Suprapubic skin (tissue), 4 donors: Measurements from ENCODE around the gene CTCFL. TPM values are rescaled to one million over a fixed set of nuclear protein-coding genes. Genes with fewer than 3 reads are reported as not detected.

Experiments
- DNase-seq, 2 donors: peaks; one replicate each; pipeline ENCODE4 v3.0.0-alpha.2; 2019; ENCODE audit warnings: low spot score in 2 of 2
- H3K27ac ChIP-seq: fragments of 200-600 bp; sonication (generic); one replicate; pipeline ENCODE4 v1.5.1; 2019
- H3K27me3 ChIP-seq: fragments of 200-600 bp; sonication (generic); one replicate; pipeline ENCODE4 v1.5.1; 2019
- H3K36me3 ChIP-seq: fragments of 200-600 bp; sonication (generic); one replicate; pipeline ENCODE4 v1.5.1; 2019
- H3K4me1 ChIP-seq: fragments of 200-600 bp; sonication (generic); one replicate; pipeline ENCODE4 v1.5.1; 2019
- H3K4me3 ChIP-seq: fragments of 200-600 bp; sonication (generic); one replicate; pipeline ENCODE4 v1.5.1; 2019; ENCODE audit warnings: mild to moderate bottlenecking
- H3K9me3 ChIP-seq: fragments of 200-600 bp; sonication (generic); one replicate; pipeline ENCODE4 v1.5.1; 2019
- CTCF ChIP-seq, 2 donors: fragments of 200-600 bp in 1 of 2; fragments of 450-650 bp in 1 of 2; sonication (generic) in 1 of 2; IDR thresholded peaks; one replicate each; pipeline ENCODE4 v1.5.1; 2016 to 2019; ENCODE audit warnings: antibody characterized with exemption in 2 of 2, mild to moderate bottlenecking in 1 of 2, moderate library complexity in 1 of 2
- EP300 ChIP-seq: sonication (generic); formaldehyde crosslinking; IDR thresholded peaks from one replicate; pipeline ENCODE4 v1.6.1; 2017; ENCODE audit warnings: antibody characterized with exemption
- POLR2A ChIP-seq, 2 donors: fragments of 450-650 bp; IDR thresholded peaks; one replicate each; pipeline ENCODE4 v1.6.1; 2017; ENCODE audit warnings: antibody characterized with exemption in 2 of 2, mild to moderate bottlenecking in 2 of 2, moderate library complexity in 2 of 2
- POLR2AphosphoS5 ChIP-seq, 3 donors: sonication (generic); formaldehyde crosslinking; IDR thresholded peaks; one replicate each; pipeline ENCODE4 v1.6.1; 2017; ENCODE audit warnings: antibody characterized with exemption in 3 of 3
- WGBS: methylation state at CpG from one replicate; pipeline ENCODE4 v1.1.5; 2018; 5-methylcytosine and 5-hydroxymethylcytosine counted together
- total RNA-seq, 4 donors: library from RNA; depleted of rRNA; stranded (reverse); fragments of >200 nt; gene quantifications; one replicate each; pipeline ENCODE4 v1.1.0, GENCODE V29; 2016

The CTCFL gene
- total RNA-seq, 4 donors from 2014 or later: not detected

GRCh38 chr20:57468523-57469417 lies 56.2 kb downstream of the CTCFL start:
- WGBS: 76% methylated on average over 18 of the region's 18 CpGs
- TF ChIP-seq POLR2AphosphoS5 (IDR thresholded peaks at IDR 0.05) (no peak), CTCF (IDR thresholded peaks at IDR 0.05) (no peak), EP300 (no peak), POLR2A (IDR thresholded peaks at IDR 0.05) (no peak)

GRCh38 chr20:57467742-57468141 lies 57.2 kb downstream of the CTCFL start:
- H3K27me3 ChIP-seq: peaks cover 51% of the 10 kb centered on the region
- no peaks in the 10 kb centered on the region for H3K36me3 ChIP-seq
- no peaks in the 10 kb centered on the region for H3K9me3 ChIP-seq
- H3K4me1 ChIP-seq: no peaks in the 10 kb centered on the region
- H3K27ac ChIP-seq: no peak overlapping the region
- WGBS: 48% methylated on average over 6 of the region's 6 CpGs
- TF ChIP-seq CTCF (IDR thresholded peaks at IDR 0.05): no peak
- no peak for TF ChIP-seq POLR2A (IDR thresholded peaks at IDR 0.05)
- TF ChIP-seq EP300: no peak
- no peak for TF ChIP-seq POLR2AphosphoS5 (IDR thresholded peaks at IDR 0.05)
- DNase-seq: no peak
- no peak overlapping the region for H3K4me3 ChIP-seq

More at GRCh38 chr20:57468523-57469417, 56.2 kb downstream of the CTCFL start:
- Histone ChIP-seq H3K4me1 (peaks cover 5% of the 10 kb centered on the region), H3K27ac (no peak overlapping the region), H3K9me3 (no peaks in the 10 kb centered on the region), H3K4me3 (no peak overlapping the region), H3K27me3 (peaks cover 52% of the 10 kb centered on the region), H3K36me3 (no peaks in the 10 kb centered on the region)
- DNase-seq: no peak

- WGBS: 60% methylated on average over 4 of the region's 4 CpGs
- Histone ChIP-seq H3K27ac (no peak overlapping the region), H3K36me3 (no peaks in the 10 kb centered on the region), H3K4me3 (no peak overlapping the region), H3K4me1 (no peaks in the 10 kb centered on the region), H3K9me3 (no peaks in the 10 kb centered on the region), H3K27me3 (peaks cover 45% of the 10 kb centered on the region)
- DNase-seq: no peak
- no peak for TF ChIP-seq POLR2A (IDR thresholded peaks at IDR 0.05)
- no peak for TF ChIP-seq POLR2AphosphoS5 (IDR thresholded peaks at IDR 0.05)
- TF ChIP-seq EP300: no peak
- no peak for TF ChIP-seq CTCF (IDR thresholded peaks at IDR 0.05)
These were observed 59.0 kb downstream of the CTCFL start for GRCh38 chr20:57465943-57466342.

- peaks cover 40% of the 10 kb centered on the region for H3K27me3 ChIP-seq
- no peak overlapping the region for H3K27ac ChIP-seq
- WGBS: 95% methylated on average over 8 of the region's 8 CpGs
- no peak overlapping the region for H3K4me3 ChIP-seq
- no peaks in the 10 kb centered on the region for H3K4me1 ChIP-seq
- no peaks in the 10 kb centered on the region for H3K9me3 ChIP-seq
- no peaks in the 10 kb centered on the region for H3K36me3 ChIP-seq
- DNase-seq: no peak
- TF ChIP-seq POLR2A (IDR thresholded peaks at IDR 0.05): no peak
- no peak for TF ChIP-seq EP300
- TF ChIP-seq CTCF (IDR thresholded peaks at IDR 0.05): no peak
- no peak for TF ChIP-seq POLR2AphosphoS5 (IDR thresholded peaks at IDR 0.05)
These were observed 59.5 kb downstream of the CTCFL start for GRCh38 chr20:57465486-57465885.

GRCh38 chr20:57464642-57465211 lies 60.2 kb downstream of the CTCFL start:
- TF ChIP-seq POLR2A (IDR thresholded peaks at IDR 0.05): no peak
- Histone ChIP-seq H3K27me3 (peaks cover 33% of the 10 kb centered on the region), H3K9me3 (no peaks in the 10 kb centered on the region), H3K27ac (no peak overlapping the region), H3K4me3 (no peak overlapping the region), H3K36me3 (no peaks in the 10 kb centered on the region), H3K4me1 (no peaks in the 10 kb centered on the region)
- 82% methylated on average over 5 of the region's 13 CpGs for WGBS
- no peak for DNase-seq
